Measurements from ENCODE around the gene MTA2. TPM values are rescaled to one million over a fixed set of nuclear protein-coding genes. Genes with fewer than 3 reads are reported as not detected.
"Not testable (repeated sequence)": the region's sequence is repeated elsewhere in the genome, so short reads cannot be mapped to it uniquely, and the experiment has no call there.

The MTA2 gene
- 108 TPM for polyA plus RNA-seq (ENCODE audit: insufficient read length)
- long read RNA-seq, donor 1, partial matches to known transcripts, result 42 of 46 reads
- long read RNA-seq, donor 1, other reads (novel, unspliced or antisense), result 0 of 46 reads
- long read RNA-seq, donor 2, partial matches to known transcripts, result 12 of 17 reads
- long read RNA-seq, donor 2, other reads (novel, unspliced or antisense), result 0 of 17 reads
- long read RNA-seq, donor 3, partial matches to known transcripts, result 5 of 5 reads
- long read RNA-seq, donor 3, other reads (novel, unspliced or antisense), result 0 of 5 reads
- long read RNA-seq, donor 4, partial matches to known transcripts, result 9 of 9 reads
- long read RNA-seq, donor 4, other reads (novel, unspliced or antisense), result 0 of 9 reads
- long read RNA-seq, donor 5, partial matches to known transcripts, result 5 of 10 reads
- long read RNA-seq, donor 5, other reads (novel, unspliced or antisense), result 0 of 10 reads
- long read RNA-seq, donor 6, partial matches to known transcripts, result 42 of 44 reads
- long read RNA-seq, donor 6, other reads (novel, unspliced or antisense), result 0 of 44 reads
- long read RNA-seq, donor 7, partial matches to known transcripts, result 41 of 44 reads
- long read RNA-seq, donor 7, other reads (novel, unspliced or antisense), result 0 of 44 reads
- long read RNA-seq, donor 8, partial matches to known transcripts, result 0 of 1 reads
- long read RNA-seq, donor 8, other reads (novel, unspliced or antisense), result 0 of 1 reads

DNA sequence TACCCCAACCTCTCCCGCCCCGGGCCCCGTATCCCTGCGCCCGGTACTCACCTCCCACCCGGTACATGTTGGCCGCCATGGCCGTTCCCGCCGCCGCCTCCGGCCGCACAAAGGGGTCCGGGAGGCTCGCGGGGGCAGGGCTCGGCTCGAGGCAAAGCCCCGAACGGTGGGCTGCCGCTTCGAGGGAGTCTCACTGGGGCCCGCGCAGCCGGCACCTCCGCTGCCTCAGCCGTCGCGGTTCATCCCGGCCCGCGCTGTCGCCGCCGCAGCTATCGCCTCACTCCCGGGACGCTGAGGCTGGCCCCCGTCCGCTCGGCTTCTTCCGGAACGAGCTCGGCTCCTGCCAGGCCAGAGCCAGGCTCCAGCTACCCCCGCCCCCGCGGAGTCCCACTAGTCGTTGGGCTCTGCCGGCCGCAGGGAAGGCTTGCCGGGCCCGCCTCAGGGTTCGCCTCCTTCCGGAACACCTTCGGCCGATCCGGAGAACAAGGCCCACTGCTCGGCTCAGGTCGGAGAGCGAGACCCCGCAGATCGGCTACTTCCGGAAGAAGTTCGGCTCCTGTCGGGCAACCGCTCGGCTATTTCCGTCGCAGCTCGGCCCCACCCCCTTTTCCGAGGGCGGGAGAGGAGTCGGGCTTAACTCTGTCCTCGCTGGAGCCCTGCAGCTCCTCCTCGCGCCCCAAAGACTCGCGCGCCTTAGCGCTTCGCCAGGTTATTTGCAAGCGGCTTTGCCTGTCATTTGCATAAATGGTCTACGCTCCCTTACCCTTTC is at the start of gene MTA2:
Gene MTA2, minus strand, starts transcription at position 494 of the 769 bp plus-strand sequence. Its CDS starts 415 bp downstream, at position 79.
- DNase-seq, result peak; percentile 97

- not testable (repeated sequence) for DNase-seq
Measured at GRCh38 chr11:62650283-62650682, 48.6 kb upstream of the MTA2 start.

GRCh38 chr11:62649486-62649885 is 47.8 kb upstream of the MTA2 start:
- DNase-seq, result no peak

DNA sequence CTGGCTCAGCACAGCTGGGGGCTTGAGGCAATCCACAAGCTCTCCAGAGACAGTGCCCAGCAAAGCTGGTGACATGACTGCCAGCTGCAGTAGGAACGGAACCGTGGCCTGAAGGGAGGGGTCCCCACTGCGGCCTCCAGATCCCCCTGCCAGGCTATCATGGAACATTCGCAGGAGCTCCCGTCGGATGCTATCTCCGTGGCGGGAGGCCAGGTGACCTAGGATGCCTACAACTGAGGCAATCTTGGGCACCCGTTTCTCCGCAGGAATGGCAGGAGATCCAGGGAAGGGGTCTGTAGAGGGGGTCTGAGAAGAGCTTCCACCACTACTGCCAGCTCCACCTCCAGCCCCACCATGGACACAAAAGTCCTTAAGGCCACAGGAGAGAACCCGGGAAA is 47.3 kb upstream of the MTA2 start:
- no peak for DNase-seq

DNA sequence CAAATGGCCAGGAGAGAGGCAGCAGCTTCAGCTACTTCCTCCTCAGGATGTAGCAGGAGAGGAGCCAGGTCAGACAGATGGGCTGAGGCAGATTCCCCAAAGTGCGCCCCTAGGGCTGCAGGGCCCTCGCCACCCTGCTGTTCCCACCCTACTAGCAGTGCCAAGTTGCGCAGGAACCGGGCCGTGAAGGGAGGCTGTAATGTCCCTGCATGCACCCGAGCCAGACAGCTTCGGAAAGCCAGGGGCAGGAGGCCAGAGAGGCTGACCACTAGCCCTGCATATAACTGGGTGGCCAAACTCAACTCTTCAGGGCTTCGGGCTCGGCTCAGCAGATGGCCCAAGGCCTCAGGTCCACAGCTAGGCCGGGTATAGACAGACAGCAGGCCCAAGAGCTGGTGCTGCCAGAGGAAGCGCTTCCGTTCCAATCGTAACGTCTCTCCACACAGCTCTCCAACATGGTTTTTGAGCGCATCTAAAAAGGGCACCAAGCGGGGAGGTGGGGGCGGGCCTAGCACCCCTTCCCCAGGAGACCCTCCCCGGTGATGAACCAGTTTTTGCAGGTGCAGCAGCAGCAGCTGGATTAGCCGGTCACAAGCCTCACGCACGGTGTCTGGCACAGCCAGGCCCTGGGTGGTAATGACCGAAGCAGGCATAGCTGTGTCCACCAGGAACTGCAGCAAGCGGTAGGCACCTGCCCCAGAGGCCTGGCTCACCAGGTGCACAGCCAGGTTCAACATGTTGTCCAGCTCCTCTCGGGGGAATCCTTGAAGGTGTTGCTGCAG is 46.7 kb upstream of the MTA2 start:
- no peak for DNase-seq

DNA sequence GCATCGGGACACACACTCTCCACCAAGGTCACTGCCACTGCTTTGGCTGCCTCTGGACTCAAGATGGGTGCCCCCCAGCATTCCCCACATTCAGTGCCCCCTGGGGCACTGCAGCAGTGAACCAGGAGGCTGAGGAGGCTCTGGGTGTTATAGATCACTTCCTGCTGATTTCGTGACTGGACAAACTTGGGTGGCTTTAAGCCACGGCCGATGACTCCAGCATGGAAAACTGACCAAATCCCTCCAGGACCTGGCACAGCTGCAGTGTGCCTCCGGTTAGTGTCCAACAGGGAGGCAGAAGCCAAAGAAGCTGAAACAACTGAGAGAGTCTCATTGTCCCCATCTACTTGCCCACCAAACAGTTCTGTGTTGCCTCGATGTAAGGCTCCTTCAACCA is 45.9 kb upstream of the MTA2 start:
- no peak for DNase-seq

- no peak for DNase-seq
Measured at GRCh38 chr11:62646825-62647608, 45.4 kb upstream of the MTA2 start.

- DNase-seq, result peak; percentile 99
Measured at GRCh38 chr11:62645946-62646824, 44.5 kb upstream of the MTA2 start, which contains the start of gene GANAB. GANAB (minus strand) TSS chr11:62646613; CDS start chr11:62646599, 14 bp downstream.

- DNase-seq, result no peak
Measured at GRCh38 chr11:62645671-62645945, 43.9 kb upstream of the MTA2 start.

GRCh38 chr11:62644220-62644619 is 42.6 kb upstream of the MTA2 start:
- no peak for DNase-seq

DNA sequence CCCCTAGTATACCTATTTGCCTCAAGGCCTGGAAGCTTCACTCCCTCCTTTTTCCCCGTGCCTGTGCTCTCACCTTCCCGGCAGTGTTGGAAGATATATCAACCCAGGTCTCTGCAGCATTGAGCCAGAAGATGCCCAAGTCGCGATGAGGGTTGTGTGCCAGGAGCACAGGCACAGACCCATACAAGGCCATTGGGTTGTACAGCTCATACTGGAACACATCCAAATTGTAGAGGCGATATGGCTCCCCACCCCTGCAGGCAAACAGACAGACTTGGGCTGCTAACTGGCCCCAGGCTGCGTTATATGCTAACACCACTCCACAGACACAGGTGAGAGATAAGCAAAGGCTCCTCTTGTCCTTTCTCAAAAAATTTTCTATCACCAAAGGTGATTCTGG is 30.8 kb upstream of the MTA2 start:
- no peak for DNase-seq

- no peak for DNase-seq
Measured at GRCh38 chr11:62627713-62628112, 26.0 kb upstream of the MTA2 start.

- DNase-seq, result no peak
Measured at GRCh38 chr11:62622476-62623089, 20.9 kb upstream of the MTA2 start.

DNA sequence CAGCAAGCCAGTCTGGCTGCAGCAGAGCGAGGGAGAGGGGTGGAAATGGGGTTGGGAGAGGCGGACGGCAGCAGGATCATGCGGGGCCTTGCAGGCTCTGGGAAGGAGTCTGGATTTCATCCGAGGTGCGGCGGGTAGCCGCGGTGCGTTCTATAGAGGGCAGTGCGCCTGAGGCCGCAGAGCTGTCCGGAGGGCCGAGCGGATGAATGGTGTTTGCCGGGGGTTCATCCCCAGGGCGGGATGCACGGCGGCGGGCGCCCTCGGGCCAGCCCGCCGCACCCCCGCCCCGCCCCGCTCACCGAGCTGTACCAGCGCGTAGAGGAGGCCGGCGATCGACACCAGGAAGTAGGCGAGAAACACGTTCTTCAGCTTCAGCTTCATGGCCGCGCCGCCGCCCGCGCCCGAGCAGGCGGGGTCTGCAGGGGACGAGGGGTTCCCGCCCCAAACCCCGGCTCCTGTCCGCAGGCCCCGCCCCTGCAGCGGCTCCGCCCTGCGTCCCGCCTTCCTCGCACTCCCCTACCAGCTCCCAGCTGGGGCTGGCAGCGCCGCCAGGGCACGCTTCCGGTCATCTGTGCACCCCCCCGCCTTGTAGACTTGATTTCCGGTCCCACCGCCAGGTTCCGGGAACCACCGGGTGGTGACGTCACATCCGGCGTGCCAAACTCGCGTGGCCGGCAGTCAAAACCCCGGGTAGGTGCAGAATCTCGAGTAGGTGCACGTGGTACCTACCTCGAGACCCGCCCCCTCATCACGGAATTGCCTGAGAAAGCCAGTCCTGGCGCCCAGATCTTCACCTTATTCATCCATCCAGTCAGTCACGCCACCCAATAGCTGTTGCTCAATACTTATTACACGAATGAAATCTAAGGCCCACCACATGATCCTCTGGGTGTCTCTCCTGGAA is 20.2 kb upstream of the MTA2 start, which contains the start of gene B3GAT3:
Gene B3GAT3, minus strand, starts transcription at position 420 of the 904 bp plus-strand sequence. Its CDS starts 39 bp downstream, at position 381.
- DNase-seq, result peak; percentile 93

GRCh38 chr11:62621027-62621566 is 19.4 kb upstream of the MTA2 start:
- no peak for DNase-seq

DNA sequence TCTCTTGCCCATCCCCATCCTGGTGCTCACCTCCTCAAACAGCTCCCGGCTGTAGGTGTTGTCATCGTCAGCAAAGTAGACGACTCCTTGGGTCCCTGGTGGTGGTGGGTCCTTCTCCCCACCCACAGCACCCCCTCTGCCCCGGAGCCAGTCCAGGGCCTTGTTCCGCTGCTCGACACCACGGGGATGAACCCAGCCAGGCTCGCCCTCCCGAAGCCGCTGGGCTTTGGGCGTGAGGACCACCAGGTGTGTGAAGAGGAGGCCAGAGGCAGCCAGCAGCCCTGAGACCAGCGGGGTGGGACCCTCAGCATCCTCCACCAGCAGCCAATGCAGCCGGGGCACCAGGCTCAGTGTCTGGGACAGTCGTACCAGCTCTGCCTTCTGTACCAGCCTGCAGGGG is 15.3 kb upstream of the MTA2 start:
- not testable (repeated sequence) for DNase-seq

- DNase-seq, result no peak
Measured at GRCh38 chr11:62615521-62615920, 13.9 kb upstream of the MTA2 start.

DNA sequence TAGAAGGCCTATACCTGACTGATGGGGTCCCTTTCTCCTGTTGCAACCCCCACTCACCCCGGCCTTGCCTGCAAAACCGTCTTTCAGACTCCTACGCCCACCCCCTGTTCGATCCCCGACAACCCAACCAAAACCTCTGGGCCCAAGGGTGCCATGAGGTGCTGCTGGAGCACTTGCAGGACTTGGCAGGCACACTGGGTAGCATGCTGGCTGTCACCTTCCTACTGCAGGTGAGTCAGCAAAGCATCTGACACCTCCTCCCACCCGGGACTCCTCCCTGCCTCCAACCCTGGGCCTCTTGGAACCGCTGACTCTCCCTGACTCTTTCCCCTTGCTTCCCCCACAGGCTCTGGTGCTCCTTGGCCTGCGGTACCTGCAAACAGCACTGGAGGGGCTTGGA is 12.6 kb upstream of the MTA2 start:
- DNase-seq, result no peak
